HG03025 (cell line): ENCODE measurements around the gene COL15A1.

Source experiments
- ATAC-seq: cut with Tn5 transposase; IDR thresholded peaks from one replicate; pipeline ENCODE4 v1.9.1; 2021; ENCODE audit warnings: mild to moderate bottlenecking, moderate library complexity; ENCODE audit not compliant: unreplicated experiment, low FRiP score

The COL15A1 gene

GRCh38 chr9:98968601-98969337 is 25.1 kb downstream of the COL15A1 start:
- no peak for ATAC-seq

GRCh38 chr9:98970532-98971041 is 26.9 kb downstream of the COL15A1 start:
- ATAC-seq, result no peak

GRCh38 chr9:98971168-98971914 is 27.6 kb downstream of the COL15A1 start:
- no peak for ATAC-seq

GRCh38 chr9:98971915-98972223 is 28.2 kb downstream of the COL15A1 start:
- no peak for ATAC-seq

GRCh38 chr9:98972716-98973115 is 29.0 kb downstream of the COL15A1 start:
- ATAC-seq, result no peak

GRCh38 chr9:98973171-98973570 is 29.5 kb downstream of the COL15A1 start:
- no peak for ATAC-seq

GRCh38 chr9:98973576-98973975 is 29.9 kb downstream of the COL15A1 start:
- no peak for ATAC-seq

- no peak for ATAC-seq
Measured at GRCh38 chr9:98974106-98974505, 30.4 kb downstream of the COL15A1 start.

GRCh38 chr9:98974554-98974953 is 30.8 kb downstream of the COL15A1 start:
- ATAC-seq, result no peak

- ATAC-seq, result peak; percentile 79
Measured at GRCh38 chr9:98974994-98975712, 31.4 kb downstream of the COL15A1 start.

GRCh38 chr9:98975838-98976237 is 32.1 kb downstream of the COL15A1 start:
- ATAC-seq, result no peak

- ATAC-seq, result no peak
Measured at GRCh38 chr9:98977246-98977714, 33.6 kb downstream of the COL15A1 start.

GRCh38 chr9:98977813-98978212 is 34.1 kb downstream of the COL15A1 start:
- ATAC-seq, result no peak

- ATAC-seq, result no peak
Measured at GRCh38 chr9:98978231-98978681, 34.5 kb downstream of the COL15A1 start.

GRCh38 chr9:98980291-98980690 is 36.6 kb downstream of the COL15A1 start:
- ATAC-seq, result no peak

- ATAC-seq, result no peak
Measured at GRCh38 chr9:98983295-98984268, 39.9 kb downstream of the COL15A1 start.

- ATAC-seq, result no peak
Measured at GRCh38 chr9:98985596-98985995, 41.9 kb downstream of the COL15A1 start.

- no peak for ATAC-seq
Measured at GRCh38 chr9:98986866-98987651, 43.4 kb downstream of the COL15A1 start.
